ENCODE data around the gene ALK. TPM values are rescaled to one million over a fixed set of nuclear protein-coding genes. Genes with fewer than 3 reads are reported as not detected.

The ALK gene
- total RNA-seq, 2 donors from 2014 or later, result 0.19 TPM; not detected in 1

GRCh38 chr2:29431485-29431884, 489.9 kb downstream of the ALK start:
- H3K4me3 ChIP-seq, result no peak overlapping the region
- H3K27me3 ChIP-seq, result no peaks in the 10 kb centered on the region
- intact Hi-C loops (cut with DNase I), result no loop called here
- H3K36me3 ChIP-seq, result no peaks in the 10 kb centered on the region
- no peaks in the 10 kb centered on the region for H3K9me3 ChIP-seq
- no peak overlapping the region for H3K27ac ChIP-seq
- H3K4me1 ChIP-seq, result no peaks in the 10 kb centered on the region
- TF ChIP-seq CTCF (IDR thresholded peaks at IDR 0.05), result no peak
- no peak overlapping the region for H3K9ac ChIP-seq (ENCODE audit: low read depth in 2 of 2, low read length in 2 of 2)
- no peak for DNase-seq

- no peaks in the 10 kb centered on the region for H3K9me3 ChIP-seq
- H3K27ac ChIP-seq, result no peak overlapping the region
- no peaks in the 10 kb centered on the region for H3K27me3 ChIP-seq
- DNase-seq, result no peak
- no peak for TF ChIP-seq CTCF (IDR thresholded peaks at IDR 0.05)
- H3K9ac ChIP-seq (ENCODE audit: low read depth in 2 of 2, low read length in 2 of 2), result no peak overlapping the region
- no peaks in the 10 kb centered on the region for H3K36me3 ChIP-seq
- H3K4me3 ChIP-seq, result no peak overlapping the region
- no peaks in the 10 kb centered on the region for H3K4me1 ChIP-seq
- intact Hi-C loops (cut with DNase I), result no loop called here
Measured at GRCh38 chr2:29430382-29431112, 490.8 kb downstream of the ALK start.

GRCh38 chr2:29426354-29426753, 495.0 kb downstream of the ALK start:
- Histone ChIP-seq H3K27ac (no peak overlapping the region), H3K9ac (ENCODE audit: low read depth in 2 of 2, low read length in 2 of 2) (no peak overlapping the region), H3K36me3 (no peaks in the 10 kb centered on the region), H3K27me3 (no peaks in the 10 kb centered on the region), H3K4me1 (no peaks in the 10 kb centered on the region), H3K4me3 (no peak overlapping the region), H3K9me3 (no peaks in the 10 kb centered on the region)
- DNase-seq, result no peak
- intact Hi-C loops (cut with DNase I), result no loop called here
- no peak for TF ChIP-seq CTCF (IDR thresholded peaks at IDR 0.05)

GRCh38 chr2:29425866-29426265, 495.5 kb downstream of the ALK start:
- DNase-seq, result no peak
- H3K36me3 ChIP-seq, result no peaks in the 10 kb centered on the region
- H3K27ac ChIP-seq, result no peak overlapping the region
- no peak overlapping the region for H3K9ac ChIP-seq (ENCODE audit: low read depth in 2 of 2, low read length in 2 of 2)
- no peaks in the 10 kb centered on the region for H3K9me3 ChIP-seq
- TF ChIP-seq CTCF (IDR thresholded peaks at IDR 0.05), result no peak
- no peaks in the 10 kb centered on the region for H3K27me3 ChIP-seq
- intact Hi-C loops (cut with DNase I), result no loop called here
- no peak overlapping the region for H3K4me3 ChIP-seq
- H3K4me1 ChIP-seq, result no peaks in the 10 kb centered on the region

GRCh38 chr2:29423061-29423666, 498.2 kb downstream of the ALK start:
- no peak for TF ChIP-seq CTCF (IDR thresholded peaks at IDR 0.05)
- no peak overlapping the region for H3K27ac ChIP-seq
- no peak for DNase-seq
- H3K27me3 ChIP-seq, result no peaks in the 10 kb centered on the region
- no peaks in the 10 kb centered on the region for H3K4me1 ChIP-seq
- intact Hi-C loops (cut with DNase I), result no loop called here
- H3K4me3 ChIP-seq, result no peak overlapping the region
- H3K9me3 ChIP-seq, result no peaks in the 10 kb centered on the region
- no peaks in the 10 kb centered on the region for H3K36me3 ChIP-seq
- H3K9ac ChIP-seq (ENCODE audit: low read depth in 2 of 2, low read length in 2 of 2), result no peak overlapping the region

Data from colonic mucosa (tissue), 4 donors.